GM18907 (cell line): ENCODE data around the gene FLYWCH1.
"Not testable (repeated sequence)": the region's sequence is repeated elsewhere in the genome, so short reads cannot be mapped to it uniquely, and the experiment has no call there.

Experiments
- ATAC-seq: cut with Tn5 transposase; IDR thresholded peaks from one replicate; pipeline ENCODE4 v1.9.1; 2021; ENCODE audit warnings: mild to moderate bottlenecking, moderate library complexity; ENCODE audit not compliant: unreplicated experiment

The FLYWCH1 gene

GRCh38 chr16:2898831-2899563, 12.7 kb upstream of the FLYWCH1 start:
- no peak for ATAC-seq

- ATAC-seq: no peak
Measured at GRCh38 chr16:2899564-2900072, 12.1 kb upstream of the FLYWCH1 start.

GRCh38 chr16:2900526-2901075, 11.1 kb upstream of the FLYWCH1 start:
- no peak for ATAC-seq

- no peak for ATAC-seq
Measured at GRCh38 chr16:2902337-2903130, 9.2 kb upstream of the FLYWCH1 start.

GRCh38 chr16:2904100-2904921, 7.4 kb upstream of the FLYWCH1 start:
- peak; percentile 52 for ATAC-seq

- ATAC-seq: peak; percentile 15
Measured at GRCh38 chr16:2904922-2905240, 6.8 kb upstream of the FLYWCH1 start.

- peak; percentile 68 for ATAC-seq
Measured at GRCh38 chr16:2905241-2905987, 6.3 kb upstream of the FLYWCH1 start.

- ATAC-seq: no peak
Measured at GRCh38 chr16:2905988-2906387, 5.7 kb upstream of the FLYWCH1 start.

GRCh38 chr16:2907084-2907753, 4.5 kb upstream of the FLYWCH1 start:
- not testable (repeated sequence) for ATAC-seq

GRCh38 chr16:2910441-2910969, 1.2 kb upstream of the FLYWCH1 start:
- ATAC-seq: no peak

GRCh38 chr16:2912330-2913199, 834 bp downstream of the FLYWCH1 start:
- ATAC-seq: peak; percentile 20

- ATAC-seq: no peak
Measured at GRCh38 chr16:2913603-2914002, 1.9 kb downstream of the FLYWCH1 start.

GRCh38 chr16:2914233-2914632, 2.5 kb downstream of the FLYWCH1 start:
- no peak for ATAC-seq

GRCh38 chr16:2915196-2915929, 3.6 kb downstream of the FLYWCH1 start:
- ATAC-seq: no peak

- ATAC-seq: peak; percentile 50
Measured at GRCh38 chr16:2919511-2920255, 8.0 kb downstream of the FLYWCH1 start.

- ATAC-seq: no peak
Measured at GRCh38 chr16:2923481-2923880, 11.8 kb downstream of the FLYWCH1 start.
